ENCODE results near the gene NAPA. TPM values are rescaled to one million over a fixed set of nuclear protein-coding genes. Genes with fewer than 3 reads are reported as not detected.

NAPA gene
- total RNA-seq (2022; extraction: Qiagen RNA extraction): 83.4 to 113 TPM (median 98.9 TPM) in 5 replicates

DNA sequence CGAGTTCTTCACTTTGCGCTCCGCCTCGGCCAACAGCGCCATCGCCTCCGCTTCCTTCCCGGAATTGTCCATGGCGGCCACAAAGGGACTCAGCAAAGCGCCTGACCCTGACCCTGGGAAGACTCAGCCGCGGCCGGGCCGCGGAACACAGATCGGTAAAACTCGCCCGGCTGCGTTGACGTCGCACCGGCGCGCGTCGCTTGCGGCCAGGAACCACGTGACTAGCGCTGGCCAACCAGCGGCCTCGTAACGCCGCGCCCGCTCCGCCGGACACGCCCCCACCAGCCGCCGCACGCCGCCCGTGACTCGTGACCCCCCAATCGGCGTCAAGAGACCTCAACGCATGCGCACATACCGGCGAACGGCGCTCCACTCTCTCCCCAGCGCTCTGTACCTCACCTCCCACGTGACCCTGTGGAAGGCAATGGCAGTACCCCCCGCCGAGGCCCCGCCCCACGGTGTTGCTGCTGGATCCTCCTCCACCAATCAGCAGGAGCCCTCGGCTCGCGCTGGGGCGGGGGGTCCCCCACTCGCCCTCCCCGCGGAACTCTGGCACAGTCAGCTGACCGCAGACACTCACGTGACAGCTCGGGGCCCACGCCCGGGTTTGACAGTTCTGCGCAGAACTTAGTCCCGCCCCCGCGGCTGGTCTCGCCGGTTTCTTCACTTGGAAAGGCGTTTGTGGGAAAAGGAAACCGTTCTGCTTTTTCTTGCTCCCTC lies at the start of gene NAPA:
NAPA (minus strand) TSS at position 195 of the 720 bp plus-strand sequence; CDS start at position 72, 123 bp downstream.

GRCh38 chr19:47483800-47484690 lies 30.8 kb downstream of the NAPA start, which contains the start of gene KPTN:
TSS of gene KPTN (minus strand) at chr19:47484219. CDS start at chr19:47484160, 59 bp downstream.

DNA sequence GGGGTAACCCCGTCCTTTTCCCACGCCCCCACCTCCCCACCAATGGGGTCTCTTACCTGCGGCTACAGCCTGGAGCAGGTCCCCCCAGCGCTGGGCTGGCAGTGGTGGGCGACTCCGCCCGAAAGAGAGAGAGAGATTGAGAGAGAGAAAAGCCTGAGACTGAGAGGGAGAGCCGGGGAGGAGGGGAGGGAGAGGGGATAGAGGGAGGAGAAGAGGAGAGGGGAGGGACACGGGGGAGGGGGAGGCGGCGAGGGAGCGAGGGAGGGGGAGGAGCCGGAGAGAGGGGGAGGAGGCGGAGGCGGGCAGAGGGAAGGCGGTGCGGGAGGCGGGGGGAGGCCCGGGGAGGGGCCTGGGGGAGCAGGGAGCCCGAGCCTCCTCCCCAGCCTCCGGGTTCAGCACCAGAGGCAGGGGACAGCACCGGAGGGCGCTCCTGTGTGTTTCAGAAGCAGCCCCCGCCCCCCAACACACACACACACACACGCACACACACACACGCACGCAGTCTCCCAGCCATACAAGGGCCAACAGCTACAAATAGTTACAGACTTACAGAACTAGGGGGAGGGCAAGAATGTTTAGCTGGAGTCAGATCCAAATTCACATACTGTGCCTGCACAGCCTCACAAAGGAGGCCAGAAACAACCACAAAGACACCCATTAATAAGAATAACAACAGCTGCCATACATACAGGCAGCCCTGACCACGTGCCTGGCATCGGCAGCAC lies 43.0 kb downstream of the NAPA start, which contains the start of gene SLC8A2:
SLC8A2 (minus strand) TSS at position 161 of the 725 bp plus-strand sequence. CDS start 5,490 bp downstream, outside the sequence.

Other genes starting within 250 kb of the NAPA start
- 4.1 to 11.3 TPM (median 10.3 TPM) in 5 replicates for gene INAFM1, start 240.2 kb downstream of the NAPA start, total RNA-seq (2022; extraction: Qiagen RNA extraction)
- gene C5AR1, start 205.2 kb downstream of the NAPA start, total RNA-seq (2022; extraction: Qiagen RNA extraction): 1.4 to 2.3 TPM (median 1.9 TPM) in 5 replicates
- 2.3 to 6.0 TPM (median 4.4 TPM) in 5 replicates for gene C5AR2, start 182.9 kb downstream of the NAPA start, total RNA-seq (2022; extraction: Qiagen RNA extraction)
- 28.0 to 38.6 TPM (median 36.9 TPM) in 5 replicates for gene DHX34, start 165.7 kb downstream of the NAPA start, total RNA-seq (2022; extraction: Qiagen RNA extraction)
- 32.8 to 41.2 TPM (median 39.1 TPM) in 5 replicates for gene MEIS3, start 95.5 kb downstream of the NAPA start, total RNA-seq (2022; extraction: Qiagen RNA extraction)
- gene SLC8A2, start 43.2 kb downstream of the NAPA start, total RNA-seq (2022; extraction: Qiagen RNA extraction): 0.25 to 0.36 TPM (median 0.32 TPM) in 5 replicates
- gene KPTN, start 30.8 kb downstream of the NAPA start, total RNA-seq (2022; extraction: Qiagen RNA extraction): 15.9 to 23.0 TPM (median 21.2 TPM) in 5 replicates
- not detected in 5 replicates for gene ZNF541, start 58.1 kb upstream of the NAPA start, total RNA-seq (2022; extraction: Qiagen RNA extraction)
- 10.7 to 16.1 TPM (median 13.6 TPM) in 5 replicates for gene BICRA, start 94.1 kb upstream of the NAPA start, total RNA-seq (2022; extraction: Qiagen RNA extraction)
- 119 to 156 TPM (median 141 TPM) in 5 replicates for gene EHD2, start 198.4 kb upstream of the NAPA start, total RNA-seq (2022; extraction: Qiagen RNA extraction)
- 239 to 288 TPM (median 245 TPM) in 5 replicates for gene NOP53, start 230.5 kb upstream of the NAPA start, total RNA-seq (2022; extraction: Qiagen RNA extraction)